CD14-positive monocyte (primary cell): Measurements from ENCODE around the gene SLC1A7. TPM values are rescaled to one million over a fixed set of nuclear protein-coding genes. Genes with fewer than 3 reads are reported as not detected.

Experiments used
- DNase-seq, 3 donors: peaks; one replicate each; pipeline ENCODE4 v3.0.0-alpha.2; 2011 to 2022
- H2AFZ ChIP-seq: 2 replicates; pipeline ENCODE4 v1.6.0; 2012; ENCODE audit warnings: mild to moderate bottlenecking, low read depth, low read length, inconsistent platforms; ENCODE audit not compliant: insufficient read depth, poor library complexity, severe bottlenecking
- H3K27ac ChIP-seq, 2 donors: 1 replicate in 1 of 2; 2 replicates in 1 of 2; pipeline ENCODE4 v1.5.1; 2012 to 2013; ENCODE audit warnings: low read length in 2 of 2, control low read depth in 1 of 2, inconsistent platforms in 1 of 2, low read depth in 1 of 2, mild to moderate bottlenecking in 1 of 2
- H3K27me3 ChIP-seq, 2 donors: one replicate each; pipeline versions ENCODE4 v1.6.0 to v1.6.1; 2011 to 2013; ENCODE audit warnings: low read length in 2 of 2; ENCODE audit not compliant: control insufficient read depth in 2 of 2, insufficient read depth in 2 of 2
- H3K36me3 ChIP-seq, 2 donors: replicated peaks in 1 of 2; 1 replicate in 1 of 2; 2 replicates in 1 of 2; pipeline versions ENCODE4 v1.5.1 to v1.6.1; 2012 to 2013; ENCODE audit warnings: low read length in 2 of 2, control low read depth in 1 of 2, inconsistent platforms in 1 of 2, mild to moderate bottlenecking in 1 of 2; ENCODE audit not compliant: insufficient read depth in 2 of 2, control insufficient read depth in 1 of 2
- H3K4me1 ChIP-seq, 2 donors: 1 replicate in 1 of 2; 2 replicates in 1 of 2; pipeline versions ENCODE4 v1.5.1 to v1.6.1; 2012 to 2013; ENCODE audit warnings: low read length in 2 of 2, control low read depth in 1 of 2, inconsistent platforms in 1 of 2, mild to moderate bottlenecking in 1 of 2, moderate library complexity in 1 of 2; ENCODE audit not compliant: insufficient read depth in 2 of 2, control insufficient read depth in 1 of 2
- H3K4me2 ChIP-seq: replicated peaks from 2 replicates; pipeline ENCODE3; 2012; ENCODE audit warnings: low read length, moderate library complexity, mild to moderate bottlenecking; ENCODE audit not compliant: poor library complexity, severe bottlenecking; ENCODE audit errors: extremely low read depth
- H3K4me3 ChIP-seq, 3 experiments: fragments of 200-600 bp in 1 of 3; sonication (generic) in 1 of 3; replicated peaks in 1 of 3; 1 replicate in 2 of 3; 2 replicates in 1 of 3; pipeline ENCODE4 v1.5.1; 2011 to 2013; ENCODE audit warnings: low read length in 3 of 3, mild to moderate bottlenecking in 3 of 3, control low read depth in 2 of 3, low read depth in 2 of 3, inconsistent platforms in 1 of 3, moderate library complexity in 1 of 3
- H3K79me2 ChIP-seq: 2 replicates; pipeline ENCODE4 v1.6.0; 2012; ENCODE audit warnings: mild to moderate bottlenecking, control low read depth, inconsistent platforms, low read length, moderate library complexity; ENCODE audit not compliant: insufficient read depth
- H3K9ac ChIP-seq: 2 replicates; pipeline ENCODE4 v1.6.0; 2017; ENCODE audit warnings: low read length, mild to moderate bottlenecking; ENCODE audit not compliant: insufficient read depth, poor library complexity, severe bottlenecking
- H3K9me3 ChIP-seq, 2 donors: replicated peaks in 1 of 2; 1 replicate in 1 of 2; 2 replicates in 1 of 2; pipeline versions ENCODE4 v1.5.1 to v1.6.1; 2012 to 2013; ENCODE audit warnings: low read length in 2 of 2, control low read depth in 1 of 2; ENCODE audit not compliant: control insufficient read depth in 1 of 2, insufficient read depth in 1 of 2
- H4K20me1 ChIP-seq: 2 replicates; pipeline ENCODE4 v1.6.0; 2012; ENCODE audit warnings: mild to moderate bottlenecking, low read length, control low read depth, moderate library complexity; ENCODE audit not compliant: insufficient read depth
- H3K27ac Mint-ChIP-seq, 7 donors: one replicate each; pipeline ENCODE4 v1.8.0; 2020; ENCODE audit warnings: mild to moderate bottlenecking in 7 of 7, mixed read lengths in 7 of 7, moderate library complexity in 6 of 7, inconsistent platforms in 2 of 7
- H3K27me3 Mint-ChIP-seq, 3 donors: one replicate each; pipeline ENCODE4 v1.8.0; 2021 to 2022; ENCODE audit warnings: low read depth in 3 of 3, mild to moderate bottlenecking in 3 of 3, mixed read lengths in 3 of 3, moderate library complexity in 3 of 3, inconsistent platforms in 1 of 3
- H3K36me3 Mint-ChIP-seq, 2 donors: one replicate each; pipeline ENCODE4 v1.8.0; 2020; ENCODE audit warnings: mixed read lengths in 2 of 2, inconsistent platforms in 1 of 2, mild to moderate bottlenecking in 1 of 2
- H3K4me1 Mint-ChIP-seq: one replicate; pipeline ENCODE4 v1.8.0; 2020; ENCODE audit warnings: mild to moderate bottlenecking, mixed read lengths
- H3K4me3 Mint-ChIP-seq, 2 donors: one replicate each; pipeline ENCODE4 v1.8.0; 2020; ENCODE audit warnings: mild to moderate bottlenecking in 2 of 2, mixed read lengths in 2 of 2, moderate library complexity in 1 of 2
- H3K9me3 Mint-ChIP-seq, 7 donors: one replicate each; pipeline ENCODE4 v1.8.0; 2020 to 2022; ENCODE audit warnings: mixed read lengths in 7 of 7, mild to moderate bottlenecking in 6 of 7, moderate library complexity in 6 of 7, inconsistent platforms in 2 of 7
- WGBS: methylation state at CpG from one replicate; pipeline ENCODE4 v1.1.5; 2013; ENCODE audit warnings: missing lambda C conversion rate; ENCODE audit not compliant: insufficient coverage; 5-methylcytosine and 5-hydroxymethylcytosine counted together
- intact Hi-C, 2 donors: fragments of 100-400 bp; cut with micrococcal nuclease; formaldehyde crosslinking; loops; one replicate each; pipeline versions ENCODE4 v1.15.0 to v1.15.1; 2023
- polyA plus RNA-seq, 3 donors: library from polyadenylated mRNA; depleted of rRNA in 1 of 3; unstranded in 2 of 3; stranded (reverse) in 1 of 3; fragments of 300-500 nt in 2 of 3; fragments of >200 nt in 1 of 3; fragmentation: Illumina TruSeq in 2 of 3; gene quantifications; 1 replicate in 2 of 3; 2 replicates in 1 of 3; pipeline ENCODE4 v1.2.3, GENCODE V29; 2012 to 2021
- TF ChIP-seq, protein P1 (sequence below): fragments of 200-600 bp; IDR thresholded peaks from one replicate; pipeline ENCODE4 v1.8.0; 2022; ENCODE audit warnings: antibody characterized with exemption, mild to moderate bottlenecking

SLC1A7 gene
- polyA plus RNA-seq, 3 donors, result not detected

DNA sequence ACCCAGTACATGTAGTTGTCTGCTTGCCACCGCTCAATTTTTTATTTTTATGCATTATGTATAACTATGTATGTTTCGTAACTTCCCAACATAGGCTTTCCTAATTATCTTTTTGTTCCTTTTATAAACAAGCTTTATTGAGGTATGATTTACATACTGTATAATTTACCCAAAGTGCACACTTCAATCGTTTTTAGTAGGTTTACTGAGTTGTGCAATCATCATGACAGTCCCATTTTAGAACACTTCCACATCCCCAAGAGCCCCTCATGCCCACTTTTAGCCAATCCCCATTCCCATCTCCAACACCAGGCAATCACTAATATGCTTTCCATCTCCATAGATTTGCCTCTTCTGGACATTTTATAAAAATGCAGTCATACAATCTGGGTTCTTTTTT, 14.3 kb upstream of the SLC1A7 start:
- DNase-seq, result no peak
- H4K20me1 ChIP-seq, result no peaks in the 10 kb centered on the region
- no peak overlapping the region for H3K4me2 ChIP-seq
- H3K4me1 Mint-ChIP-seq, result no peaks in the 10 kb centered on the region
- H3K4me3 Mint-ChIP-seq, result no peak overlapping the region
- H3K27me3 Mint-ChIP-seq, result peaks cover 2 to 3% (median 3%) of the 10 kb centered on the region in 3 donors
- H3K9ac ChIP-seq, result no peak overlapping the region
- peaks cover 0 to 4% (median 0%) of the 10 kb centered on the region in 7 donors for H3K9me3 Mint-ChIP-seq
- TF ChIP-seq, protein P1, sequence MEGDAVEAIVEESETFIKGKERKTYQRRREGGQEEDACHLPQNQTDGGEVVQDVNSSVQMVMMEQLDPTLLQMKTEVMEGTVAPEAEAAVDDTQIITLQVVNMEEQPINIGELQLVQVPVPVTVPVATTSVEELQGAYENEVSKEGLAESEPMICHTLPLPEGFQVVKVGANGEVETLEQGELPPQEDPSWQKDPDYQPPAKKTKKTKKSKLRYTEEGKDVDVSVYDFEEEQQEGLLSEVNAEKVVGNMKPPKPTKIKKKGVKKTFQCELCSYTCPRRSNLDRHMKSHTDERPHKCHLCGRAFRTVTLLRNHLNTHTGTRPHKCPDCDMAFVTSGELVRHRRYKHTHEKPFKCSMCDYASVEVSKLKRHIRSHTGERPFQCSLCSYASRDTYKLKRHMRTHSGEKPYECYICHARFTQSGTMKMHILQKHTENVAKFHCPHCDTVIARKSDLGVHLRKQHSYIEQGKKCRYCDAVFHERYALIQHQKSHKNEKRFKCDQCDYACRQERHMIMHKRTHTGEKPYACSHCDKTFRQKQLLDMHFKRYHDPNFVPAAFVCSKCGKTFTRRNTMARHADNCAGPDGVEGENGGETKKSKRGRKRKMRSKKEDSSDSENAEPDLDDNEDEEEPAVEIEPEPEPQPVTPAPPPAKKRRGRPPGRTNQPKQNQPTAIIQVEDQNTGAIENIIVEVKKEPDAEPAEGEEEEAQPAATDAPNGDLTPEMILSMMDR, result no peak
- H3K4me3 ChIP-seq, result no peak overlapping the region
- H3K4me1 ChIP-seq, result no peaks in the 10 kb centered on the region
- H3K36me3 Mint-ChIP-seq, result no peaks in the 10 kb centered on the region
- H3K27ac Mint-ChIP-seq, result no peak overlapping the region
- no peaks in the 10 kb centered on the region for H3K27me3 ChIP-seq
- 0% methylated on average over 1 of the region's 3 CpGs for WGBS
- H3K36me3 ChIP-seq, result no peaks in the 10 kb centered on the region
- no peaks in the 10 kb centered on the region for H3K9me3 ChIP-seq
- no peak overlapping the region for H2AFZ ChIP-seq
- intact Hi-C loops, result no loop called here
- H3K27ac ChIP-seq, result no peak overlapping the region
- H3K79me2 ChIP-seq, result no peaks in the 10 kb centered on the region

DNA sequence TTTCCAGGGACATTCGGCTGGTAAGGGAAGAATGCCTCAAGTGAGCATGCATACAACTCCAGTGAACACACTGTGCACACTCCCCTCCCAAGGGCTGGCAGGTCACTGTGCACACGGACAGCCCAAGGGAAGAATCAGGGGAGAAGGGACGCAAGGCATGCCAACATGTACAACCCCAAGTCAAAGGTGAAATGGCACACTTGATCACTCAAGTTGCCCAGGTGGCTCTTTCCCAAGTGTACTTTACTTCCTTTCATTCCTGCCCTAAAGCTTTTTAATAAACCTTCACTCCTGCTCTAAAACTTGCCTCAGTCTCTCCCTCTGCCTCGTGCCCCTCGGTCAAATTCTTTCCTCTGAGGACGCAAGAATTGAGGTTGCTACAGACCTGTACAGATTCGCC, 13.5 kb upstream of the SLC1A7 start:
- H3K27ac Mint-ChIP-seq, result no peak overlapping the region
- TF ChIP-seq, protein P1, result no peak
- Histone ChIP-seq H3K79me2 (no peaks in the 10 kb centered on the region), H3K9me3 (no peaks in the 10 kb centered on the region), H3K27ac (no peak overlapping the region), H3K36me3 (no peaks in the 10 kb centered on the region), H3K4me3 (no peak overlapping the region), H3K9ac (no peak overlapping the region), H2AFZ (no peak overlapping the region), H4K20me1 (no peaks in the 10 kb centered on the region), H3K27me3 (no peaks in the 10 kb centered on the region), H3K4me1 (no peaks in the 10 kb centered on the region), H3K4me2 (no peak overlapping the region)
- H3K27me3 Mint-ChIP-seq, result peaks cover 2 to 8% (median 3%) of the 10 kb centered on the region in 3 donors
- WGBS, result 40% methylated on average over 1 of the region's 7 CpGs
- DNase-seq, result no peak
- intact Hi-C loops, result no loop called here
- no peaks in the 10 kb centered on the region for H3K36me3 Mint-ChIP-seq
- H3K4me3 Mint-ChIP-seq, result no peak overlapping the region
- no peaks in the 10 kb centered on the region for H3K9me3 Mint-ChIP-seq
- H3K4me1 Mint-ChIP-seq, result no peaks in the 10 kb centered on the region
